ENCODE measurements around the gene VIL1.

DNA sequence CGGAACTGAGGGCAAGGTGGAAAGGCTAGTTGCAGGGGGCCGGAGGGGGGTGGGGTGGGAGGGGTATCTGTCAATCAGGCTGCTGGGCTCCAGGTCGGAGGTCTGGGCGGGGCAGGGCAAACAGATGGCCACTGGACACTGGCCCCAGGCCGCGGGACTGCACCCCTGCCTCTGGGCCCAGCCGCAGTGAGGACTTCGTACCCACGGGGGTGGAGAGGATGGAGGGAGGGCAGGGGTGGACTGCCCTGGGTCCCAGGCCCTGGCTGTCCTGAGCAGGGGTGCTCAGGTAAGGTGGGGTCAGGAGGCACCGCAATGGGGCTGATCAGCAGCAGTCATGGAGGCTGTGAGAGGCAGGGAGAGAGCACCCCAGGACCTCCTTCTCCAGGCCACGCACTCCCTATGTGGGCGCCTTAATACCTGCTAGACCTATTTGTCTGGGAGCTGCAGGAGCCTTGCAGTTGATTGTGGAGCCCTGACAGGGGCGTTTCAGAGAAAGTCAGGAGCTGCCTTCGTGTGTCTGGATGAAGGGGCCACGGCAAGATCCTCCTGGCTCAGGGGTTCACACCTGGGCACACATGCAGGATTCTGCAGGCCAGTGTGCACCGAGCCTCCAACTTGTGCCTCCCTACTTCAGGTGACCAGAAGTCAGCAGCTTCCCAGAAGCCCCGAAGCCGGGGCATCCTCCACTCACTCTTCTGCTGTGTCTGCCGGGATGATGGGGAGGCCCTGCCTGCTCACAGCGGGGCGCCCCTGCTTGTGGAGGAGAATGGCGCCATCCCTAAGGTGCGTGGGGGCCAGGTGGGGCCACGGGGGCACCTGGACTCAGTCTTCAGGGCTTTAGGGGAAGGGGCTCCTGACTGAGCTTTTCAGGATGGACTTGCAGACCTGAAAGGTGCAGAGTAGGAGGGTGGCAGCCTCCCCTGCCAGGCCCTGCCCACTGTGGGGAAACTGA lies 17.7 kb upstream of the VIL1 start:
- TF ChIP-seq CTCF (IDR thresholded peaks at IDR 0.05; ENCODE audit: low read length) (no peak), EZH2 (optimal IDR thresholded peaks at IDR 0.05; ENCODE audit: low read depth, low read length) (no peak), EZH2phosphoT487 (IDR thresholded peaks at IDR 0.05; ENCODE audit: low read length) (no peak)

Measured in MM.1S (cell line).